ENCODE data around the gene ZFC3H1. TPM values are rescaled to one million over a fixed set of nuclear protein-coding genes. Genes with fewer than 3 reads are reported as not detected.

The ZFC3H1 gene
- total RNA-seq, 3 donors from 2014 or later (not counting 1 experiment from before 2014, with no cell fraction given), result 158 to 164 (median 164) TPM

DNA sequence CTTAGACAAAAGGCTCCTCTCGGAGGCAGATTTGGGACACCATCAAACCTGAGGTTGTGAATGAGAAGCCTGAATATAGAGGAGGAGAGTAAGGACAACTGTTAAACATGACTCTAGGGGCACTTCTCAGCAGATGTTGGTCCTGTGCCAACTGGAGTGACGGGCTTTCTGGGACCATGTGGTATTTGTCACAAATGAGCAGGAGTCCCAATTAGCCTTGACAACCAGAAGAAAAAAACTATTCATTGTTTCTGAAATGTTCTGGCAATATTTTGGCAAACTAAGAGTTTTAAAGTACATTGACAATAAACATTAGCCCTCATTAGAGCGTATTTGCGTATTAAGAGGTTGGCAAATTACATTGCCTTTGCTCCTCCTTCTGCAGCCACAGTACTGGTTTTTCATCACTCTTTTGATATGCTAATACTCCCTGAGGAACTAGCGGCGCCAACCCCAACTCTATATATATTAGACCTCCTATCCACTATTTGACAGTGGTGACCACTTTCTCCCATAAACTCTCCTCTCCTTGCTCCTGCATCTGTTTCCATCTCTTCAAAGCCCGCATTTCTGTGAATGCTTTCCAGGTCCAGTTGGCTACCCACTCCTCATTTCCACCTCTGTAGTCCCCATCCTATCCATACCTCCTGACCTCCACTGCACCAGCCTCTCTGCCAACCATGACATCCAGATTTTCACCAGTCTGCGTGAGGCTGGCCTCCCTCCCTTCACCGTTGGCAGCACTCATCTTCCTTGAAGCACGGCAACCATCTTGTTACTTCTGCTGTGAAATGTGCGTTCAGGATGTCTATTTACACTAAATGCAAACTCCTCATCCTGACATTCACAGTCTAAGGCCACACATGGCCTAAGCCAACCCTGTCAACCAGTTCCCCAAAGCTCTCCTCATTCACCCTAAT is 100.7 kb downstream of the ZFC3H1 start:
- no peak overlapping the region for H3K27ac ChIP-seq (ENCODE audit: low read length)
- Mint-ChIP-seq H3K36me3 (no peaks in the 10 kb centered on the region), H3K9me3 (no peaks in the 10 kb centered on the region), H3K4me1 (no peaks in the 10 kb centered on the region), H3K27me3 (ENCODE audit: low read depth in 2 of 2) (peaks cover 9 to 11% of the 10 kb centered on the region in 2 donors), H3K4me3 (no peak overlapping the region), H3K27ac (no peak overlapping the region)
- DNase-seq (no peak), ATAC-seq (no peak)
- TF ChIP-seq, protein P1, sequence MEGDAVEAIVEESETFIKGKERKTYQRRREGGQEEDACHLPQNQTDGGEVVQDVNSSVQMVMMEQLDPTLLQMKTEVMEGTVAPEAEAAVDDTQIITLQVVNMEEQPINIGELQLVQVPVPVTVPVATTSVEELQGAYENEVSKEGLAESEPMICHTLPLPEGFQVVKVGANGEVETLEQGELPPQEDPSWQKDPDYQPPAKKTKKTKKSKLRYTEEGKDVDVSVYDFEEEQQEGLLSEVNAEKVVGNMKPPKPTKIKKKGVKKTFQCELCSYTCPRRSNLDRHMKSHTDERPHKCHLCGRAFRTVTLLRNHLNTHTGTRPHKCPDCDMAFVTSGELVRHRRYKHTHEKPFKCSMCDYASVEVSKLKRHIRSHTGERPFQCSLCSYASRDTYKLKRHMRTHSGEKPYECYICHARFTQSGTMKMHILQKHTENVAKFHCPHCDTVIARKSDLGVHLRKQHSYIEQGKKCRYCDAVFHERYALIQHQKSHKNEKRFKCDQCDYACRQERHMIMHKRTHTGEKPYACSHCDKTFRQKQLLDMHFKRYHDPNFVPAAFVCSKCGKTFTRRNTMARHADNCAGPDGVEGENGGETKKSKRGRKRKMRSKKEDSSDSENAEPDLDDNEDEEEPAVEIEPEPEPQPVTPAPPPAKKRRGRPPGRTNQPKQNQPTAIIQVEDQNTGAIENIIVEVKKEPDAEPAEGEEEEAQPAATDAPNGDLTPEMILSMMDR (IDR thresholded peaks at IDR 0.05), result no peak
- H3K9me3 ChIP-seq (ENCODE audit: control insufficient read depth, insufficient read depth, low read length), result no peaks in the 10 kb centered on the region
- H3K4me3 ChIP-seq (ENCODE audit: low read length), result no peak overlapping the region
- H3K36me3 ChIP-seq (ENCODE audit: control insufficient read depth, insufficient read depth, low read length), result no peaks in the 10 kb centered on the region
- intact Hi-C loops (cut with micrococcal nuclease), result no loop called here
- no peaks in the 10 kb centered on the region for H3K4me1 ChIP-seq (ENCODE audit: control insufficient read depth, insufficient read depth, low read length)
- no peaks in the 10 kb centered on the region for H3K27me3 ChIP-seq (ENCODE audit: control insufficient read depth, insufficient read depth, low read length)
- 83% methylated on average over 11 of the region's 11 CpGs for WGBS (ENCODE audit: insufficient coverage)

Other genes starting within 250 kb of the ZFC3H1 start
- gene LGR5, start 224.1 kb downstream of the ZFC3H1 start, total RNA-seq, result not detected
- 10 to 100 TPM; 17.2 to 34.2 (median 31.1) TPM for gene THAP2, start 453 bp upstream of the ZFC3H1 start, total RNA-seq
- gene TMEM19, start 22.2 kb upstream of the ZFC3H1 start, total RNA-seq, result 10 to 100 TPM; 13.8 to 24.6 (median 18.9) TPM
- gene RAB21, start 91.0 kb upstream of the ZFC3H1 start, total RNA-seq, result 10 to 100 TPM; 62.5 to 84.9 (median 68.7) TPM
- 10 to 100 TPM; 52.7 to 65.1 (median 61.6) TPM for gene TBC1D15, start 175.9 kb upstream of the ZFC3H1 start, total RNA-seq